NCI-H748 treated with DMSO at 0.1 percent for 48 hours (cell line): ENCODE data around the gene MYBPC1.
"Not testable (repeated sequence)": the region's sequence is repeated elsewhere in the genome, so short reads cannot be mapped to it uniquely, and the experiment has no call there.

Experiments used
- DNase-seq: peaks from one replicate; lab custom pipeline; 2025; lab: John Stamatoyannopoulos, UW

The MYBPC1 gene

GRCh38 chr12:101653503-101653902 is 58.7 kb downstream of the MYBPC1 start:
- no peak for DNase-seq

- DNase-seq, result no peak
These were observed 59.7 kb downstream of the MYBPC1 start for GRCh38 chr12:101654442-101654841.

GRCh38 chr12:101655393-101655792 is 60.6 kb downstream of the MYBPC1 start:
- DNase-seq, result no peak

- not testable (repeated sequence) for DNase-seq
These were observed 65.9 kb downstream of the MYBPC1 start for GRCh38 chr12:101660662-101661061.

- no peak for DNase-seq
These were observed 68.5 kb downstream of the MYBPC1 start for GRCh38 chr12:101663298-101663697.

- DNase-seq, result no peak
These were observed 70.2 kb downstream of the MYBPC1 start for GRCh38 chr12:101664992-101665391.

GRCh38 chr12:101666052-101666728 is 71.4 kb downstream of the MYBPC1 start:
- DNase-seq, result no peak

GRCh38 chr12:101667591-101667990 is 72.8 kb downstream of the MYBPC1 start:
- DNase-seq, result no peak

GRCh38 chr12:101670007-101670671 is 75.4 kb downstream of the MYBPC1 start:
- no peak for DNase-seq

- no peak for DNase-seq
These were observed 76.5 kb downstream of the MYBPC1 start for GRCh38 chr12:101671157-101671791.

- DNase-seq, result no peak
These were observed 77.1 kb downstream of the MYBPC1 start for GRCh38 chr12:101671833-101672232.

GRCh38 chr12:101675555-101675954 is 80.8 kb downstream of the MYBPC1 start:
- DNase-seq, result no peak

GRCh38 chr12:101676497-101676896 is 81.7 kb downstream of the MYBPC1 start:
- not testable (repeated sequence) for DNase-seq

- DNase-seq, result no peak
These were observed 83.3 kb downstream of the MYBPC1 start for GRCh38 chr12:101678081-101678480.

- DNase-seq, result no peak
These were observed 85.5 kb downstream of the MYBPC1 start for GRCh38 chr12:101680240-101680639.

- no peak for DNase-seq
These were observed 85.9 kb downstream of the MYBPC1 start for GRCh38 chr12:101680647-101681046.

GRCh38 chr12:101681627-101682026 is 86.9 kb downstream of the MYBPC1 start:
- DNase-seq, result not testable (repeated sequence)

- no peak for DNase-seq
These were observed 90.3 kb downstream of the MYBPC1 start for GRCh38 chr12:101685092-101685491.

- DNase-seq, result no peak
These were observed 91.4 kb downstream of the MYBPC1 start for GRCh38 chr12:101686176-101686575.

GRCh38 chr12:101690544-101691098 is 95.8 kb downstream of the MYBPC1 start:
- no peak for DNase-seq

- DNase-seq, result no peak
These were observed 96.8 kb downstream of the MYBPC1 start for GRCh38 chr12:101691503-101692096.

- no peak for DNase-seq
These were observed 99.6 kb downstream of the MYBPC1 start for GRCh38 chr12:101694297-101694848.
